Right lobe of liver (tissue), 6 donors: ENCODE measurements around the gene DCTN5. TPM values are rescaled to one million over a fixed set of nuclear protein-coding genes. Genes with fewer than 3 reads are reported as not detected.

ENCODE experiments used
- ATAC-seq, 4 donors: fragments of 200-7000 bp; cut with Tn5 transposase; one replicate each; pipeline ENCODE4 v1.9.1; 2020; ENCODE audit warnings: mild to moderate bottlenecking in 4 of 4, moderate library complexity in 4 of 4
- DNase-seq, 3 donors: peaks; one replicate each; pipeline ENCODE4 v3.0.0-alpha.2; 2020
- H3K27ac ChIP-seq, 3 donors: fragments of 200-600 bp; one replicate each; pipeline ENCODE4 v1.8.0; 2022
- H3K27me3 ChIP-seq, 2 donors: fragments of 200-600 bp; one replicate each; pipeline ENCODE4 v1.8.0; 2022
- H3K36me3 ChIP-seq, 4 donors: fragments of 200-600 bp; sonication (generic) in 1 of 4; one replicate each; pipeline versions ENCODE4 v1.5.1 to v1.8.0; 2017 to 2022; ENCODE audit warnings: control low read depth in 1 of 4
- H3K4me1 ChIP-seq, 4 donors: fragments of 200-600 bp; sonication (generic) in 1 of 4; one replicate each; pipeline versions ENCODE4 v1.5.1 to v1.8.0; 2017 to 2022; ENCODE audit warnings: control low read depth in 1 of 4
- H3K4me3 ChIP-seq, 3 donors: fragments of 200-600 bp; one replicate each; pipeline ENCODE4 v1.8.0; 2022
- H3K9me3 ChIP-seq, 4 donors: fragments of 200-600 bp; sonication (generic) in 1 of 4; one replicate each; pipeline versions ENCODE4 v1.5.1 to v1.8.0; 2017 to 2022; ENCODE audit warnings: control low read depth in 1 of 4
- CTCF ChIP-seq, 4 donors: fragments of 200-600 bp in 3 of 4; fragments of 450-650 bp in 1 of 4; IDR thresholded peaks; one replicate each; pipeline versions ENCODE4 v1.5.1 to v1.8.0; 2016 to 2022; ENCODE audit warnings: antibody characterized with exemption in 4 of 4, mild to moderate bottlenecking in 2 of 4
- POLR2A ChIP-seq: fragments of 450-650 bp; IDR thresholded peaks from one replicate; pipeline ENCODE4 v1.6.1; 2017; ENCODE audit warnings: antibody characterized with exemption, mild to moderate bottlenecking
- WGBS: methylation state at CpG from one replicate; pipeline ENCODE4 v1.1.6; 2018; ENCODE audit warnings: low coverage, low lambda C conversion rate; ENCODE audit not compliant: insufficient coverage; ENCODE audit errors: missing lambda C conversion rate; 5-methylcytosine and 5-hydroxymethylcytosine counted together
- intact Hi-C, 2 donors: fragments of 100-400 bp; cut with DNase I; formaldehyde crosslinking; loops; one replicate each; pipeline versions ENCODE4 v1.11.2 to v1.14.1; 2022
- total RNA-seq, 6 experiments: library from RNA; depleted of rRNA in 2 of 6; stranded (reverse); fragments of >200 nt in 2 of 6; fragmentation: NEBNext Ultra II Directional in 3 of 6; extraction: Animal tissue kit (Norgen Biotek cat#: 25700) in 3 of 6; gene quantifications; one replicate each; pipeline versions ENCODE4 v1.1.0 to v1.2.4, GENCODE V29; 2016 to 2023
- donor health status: DM: no; HTN: yes; CAD: no.
- donor health status: DM: no; HTN: no; CAD: no.
- donor health status: DM: no; HTN: no; CAD: no.
- donor health status: DM: no; HTN: yes; CAD: no.
- donor health status: DM: no; HTN: yes; CAD: no.

DCTN5 gene
- total RNA-seq, 6 experiments from 2014 or later = 10.0 to 18.9 (median 18.3) TPM

- intact Hi-C loops = no loop called here
- Histone ChIP-seq H3K9me3 (no peaks in the 10 kb centered on the region), H3K4me1 (no peaks in the 10 kb centered on the region), H3K27me3 (no peaks in the 10 kb centered on the region), H3K36me3 (no peaks in the 10 kb centered on the region), H3K27ac (no peak overlapping the region), H3K4me3 (no peak overlapping the region)
- TF ChIP-seq CTCF (IDR thresholded peaks at IDR 0.05) (no peak), POLR2A (no peak)
- 41% methylated on average over 2 of the region's 22 CpGs for WGBS
- DNase-seq (no peak), ATAC-seq (no peak)
Observed at GRCh38 chr16:23704772-23705516, 63.7 kb downstream of the DCTN5 start.

GRCh38 chr16:23705517-23705902 is 64.2 kb downstream of the DCTN5 start:
- no peaks in the 10 kb centered on the region for H3K4me1 ChIP-seq
- no peak for ATAC-seq
- H3K9me3 ChIP-seq = no peaks in the 10 kb centered on the region
- H3K27ac ChIP-seq = no peak overlapping the region
- no peaks in the 10 kb centered on the region for H3K36me3 ChIP-seq
- no peaks in the 10 kb centered on the region for H3K27me3 ChIP-seq
- TF ChIP-seq CTCF (IDR thresholded peaks at IDR 0.05) = no peak
- no peak for TF ChIP-seq POLR2A
- no peak overlapping the region for H3K4me3 ChIP-seq
- intact Hi-C loops = no loop called here
- no peak for DNase-seq
- 80% methylated on average over 2 of the region's 2 CpGs for WGBS

- Histone ChIP-seq H3K9me3 (no peaks in the 10 kb centered on the region), H3K27me3 (no peaks in the 10 kb centered on the region), H3K4me3 (no peak overlapping the region), H3K36me3 (no peaks in the 10 kb centered on the region), H3K27ac (no peak overlapping the region), H3K4me1 (no peaks in the 10 kb centered on the region)
- no peak for ATAC-seq
- WGBS = no CpG with 5 or more reads among the region's 4 CpGs
- TF ChIP-seq CTCF (IDR thresholded peaks at IDR 0.05) = no peak
- TF ChIP-seq POLR2A = no peak
- intact Hi-C loops = no loop called here
- no peak for DNase-seq
Observed at GRCh38 chr16:23706439-23706838, 65.2 kb downstream of the DCTN5 start.

GRCh38 chr16:23709536-23709935 is 68.3 kb downstream of the DCTN5 start:
- Histone ChIP-seq H3K27me3 (no peaks in the 10 kb centered on the region), H3K4me3 (no peak overlapping the region), H3K4me1 (no peaks in the 10 kb centered on the region), H3K9me3 (no peaks in the 10 kb centered on the region), H3K36me3 (no peaks in the 10 kb centered on the region), H3K27ac (no peak overlapping the region)
- DNase-seq = no peak
- ATAC-seq = no peak
- intact Hi-C loops = no loop called here
- TF ChIP-seq POLR2A (no peak), CTCF (IDR thresholded peaks at IDR 0.05) (no peak)

- no peaks in the 10 kb centered on the region for H3K9me3 ChIP-seq
- H3K27ac ChIP-seq = no peak overlapping the region
- intact Hi-C loops = no loop called here
- H3K4me3 ChIP-seq = no peak overlapping the region
- no peak for ATAC-seq
- no peaks in the 10 kb centered on the region for H3K27me3 ChIP-seq
- no peaks in the 10 kb centered on the region for H3K36me3 ChIP-seq
- no peaks in the 10 kb centered on the region for H3K4me1 ChIP-seq
- no CpG with 5 or more reads among the region's 2 CpGs for WGBS
- TF ChIP-seq CTCF (IDR thresholded peaks at IDR 0.05) (no peak), POLR2A (no peak)
- no peak for DNase-seq
Observed at GRCh38 chr16:23710008-23710407, 68.7 kb downstream of the DCTN5 start.
